GM19463 (cell line): Measurements from ENCODE around the gene PTPRH.

Experiments
- ATAC-seq: cut with Tn5 transposase; IDR thresholded peaks from one replicate; pipeline ENCODE4 v1.9.1; 2021; ENCODE audit warnings: mild to moderate bottlenecking, moderate library complexity; ENCODE audit not compliant: unreplicated experiment

PTPRH gene

DNA sequence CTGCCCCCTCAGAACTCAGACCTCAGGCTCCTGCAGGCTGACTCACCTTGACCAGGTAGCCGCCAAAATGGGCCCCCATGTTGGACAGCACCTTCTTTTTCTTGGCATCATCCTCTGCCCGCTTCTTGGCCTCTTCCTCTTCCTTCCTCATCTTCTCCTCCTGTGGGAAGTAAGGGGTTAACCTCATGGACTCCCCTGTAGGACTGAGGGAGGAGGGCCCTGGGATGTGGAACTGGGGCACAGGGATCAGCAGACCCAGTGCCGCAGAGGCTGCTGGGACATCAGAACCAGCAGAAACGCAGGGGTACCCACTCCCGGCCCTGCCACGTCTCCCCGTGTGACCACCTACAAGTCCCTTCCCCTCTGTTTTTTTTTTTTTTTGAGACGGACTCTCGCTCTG lies 71.4 kb downstream of the PTPRH start:
- no peak for ATAC-seq

GRCh38 chr19:55136399-55137102 lies 72.8 kb downstream of the PTPRH start:
- no peak for ATAC-seq

- ATAC-seq, result no peak
Observed at GRCh38 chr19:55134736-55135135, 74.6 kb downstream of the PTPRH start.

DNA sequence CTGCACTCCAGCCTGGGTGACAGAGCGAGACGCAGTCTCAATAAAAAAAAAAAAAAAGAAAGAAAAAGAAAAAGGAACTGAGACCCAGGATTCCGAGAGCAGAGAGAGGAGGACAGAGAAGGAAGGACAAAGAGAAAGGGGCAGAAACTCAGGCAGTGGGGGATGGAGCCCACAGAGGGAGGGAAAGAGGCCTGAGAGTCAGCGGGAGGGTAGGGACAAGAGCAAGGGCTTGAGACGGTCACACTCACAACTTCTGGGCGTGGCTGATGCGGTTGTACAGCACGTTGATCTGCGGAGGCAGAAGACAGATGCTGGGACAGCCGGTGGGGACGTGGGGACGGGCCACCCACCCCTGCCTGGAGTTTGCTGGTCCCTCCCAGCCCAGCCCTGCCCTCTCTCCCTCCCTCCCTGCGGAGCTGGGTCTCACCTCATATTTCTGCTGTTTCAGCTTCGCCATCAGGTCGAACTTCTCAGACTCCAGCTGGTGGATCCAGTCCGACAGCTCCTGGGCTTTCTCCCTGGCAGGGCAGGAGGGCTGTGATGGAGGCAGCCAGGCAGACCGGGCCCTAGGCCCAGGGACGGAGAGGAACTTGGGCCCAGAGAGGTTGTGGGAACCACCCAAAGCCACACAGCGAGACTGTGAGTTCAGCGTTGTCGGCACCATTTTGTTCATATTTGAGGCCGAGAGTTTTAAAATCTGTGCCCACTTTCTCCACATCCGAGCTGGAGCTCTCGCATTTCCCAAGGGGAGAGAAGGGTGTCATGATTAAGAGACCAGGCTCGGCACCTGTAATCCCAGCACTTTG lies 75.5 kb downstream of the PTPRH start:
- ATAC-seq, result no peak

GRCh38 chr19:55132453-55133129 lies 76.7 kb downstream of the PTPRH start:
- no peak for ATAC-seq

DNA sequence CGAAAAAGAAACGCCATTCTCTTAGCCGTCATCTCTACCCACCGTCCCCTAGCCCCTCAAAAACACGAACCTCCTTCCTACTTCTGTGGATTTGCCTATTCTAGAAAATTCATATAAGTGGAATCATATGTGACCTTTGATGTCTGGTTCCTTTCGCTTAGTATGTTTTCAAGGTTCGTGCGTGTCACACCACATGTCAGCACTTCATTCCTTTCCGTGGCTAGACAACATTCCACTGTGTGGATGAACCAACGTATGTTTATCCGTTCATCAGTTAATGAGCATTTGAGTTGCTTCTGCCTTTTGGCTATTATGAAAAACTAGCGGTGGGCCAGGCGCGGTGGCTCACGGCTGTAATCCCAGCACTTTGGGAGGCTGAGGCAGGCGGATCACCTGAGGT lies 77.9 kb downstream of the PTPRH start:
- no peak for ATAC-seq
